Activated CD8-positive, alpha-beta memory T cell treated with anti-CD3 and anti-CD28 coated beads for 36 hours (primary cell): ENCODE results near the gene JAM2. TPM values are rescaled to one million over a fixed set of nuclear protein-coding genes. Genes with fewer than 3 reads are reported as not detected.
"Not testable (repeated sequence)": the region's sequence is repeated elsewhere in the genome, so short reads cannot be mapped to it uniquely, and the experiment has no call there.

Experiments
- CTCF ChIA-PET: fragments of 350-600 bp; sonication (Branson Sonifier 250); formaldehyde crosslinking; loops from one replicate; lab custom pipeline; 2021; ENCODE audit warnings: antibody characterized with exemption; lab: Charles Lee
- POLR2A ChIA-PET: fragments of 350-600 bp; sonication (Branson Sonifier 250); formaldehyde crosslinking; loops from one replicate; lab custom pipeline; 2021; ENCODE audit warnings: antibody characterized with exemption; lab: Charles Lee
- total RNA-seq, 2 experiments: library from RNA; stranded (reverse); gene quantifications; one replicate each; pipeline ENCODE4 v1.2.3, GENCODE V29; 2021

Gene JAM2
- total RNA-seq, 2 experiments from 2014 or later: 1.3 TPM

DNA sequence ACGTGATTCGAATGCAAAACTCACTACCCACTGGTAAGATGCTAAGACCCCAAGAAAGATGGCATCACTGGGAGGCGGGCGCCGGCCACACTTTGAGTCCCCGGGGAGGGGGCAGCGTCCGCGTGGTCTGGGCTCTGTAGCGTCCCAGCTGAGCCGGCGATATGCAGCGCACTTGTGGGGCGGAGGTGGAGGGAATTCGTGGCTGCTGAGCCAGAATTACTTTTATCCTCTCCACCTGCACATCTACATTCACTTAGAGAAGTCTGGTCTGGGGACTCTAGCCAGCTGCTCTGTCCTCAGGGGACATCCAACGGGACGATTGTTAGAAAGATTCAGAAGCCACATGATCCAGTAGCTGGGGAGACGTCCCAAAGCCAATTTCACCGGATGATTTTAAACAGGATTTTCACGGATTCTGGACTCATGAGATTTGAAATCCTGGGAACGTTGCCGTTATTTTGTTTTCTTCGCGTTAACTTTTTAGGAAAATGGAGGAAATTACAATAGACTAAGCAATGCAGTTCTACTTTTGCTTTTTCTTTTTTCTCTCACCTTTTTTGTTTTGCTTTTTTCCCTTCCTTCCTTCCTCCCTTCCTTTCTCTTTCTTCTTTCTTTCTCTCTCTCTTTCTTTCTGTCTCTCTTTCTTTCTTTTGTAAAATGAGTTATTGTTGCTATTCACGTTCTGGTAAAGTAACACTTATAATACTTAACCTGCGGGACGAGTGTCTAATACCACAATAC lies 1.3 kb downstream of the JAM2 start:
- ChIA-PET CTCF (interaction anchor here (0.7 kb wide), 1 partner anchor 63 kb away, joined by 3 read pairs; no protein-coding TSS in a partner anchor), POLR2A (no interaction called here)

GRCh38 chr21:25640943-25641292 lies 1.9 kb downstream of the JAM2 start:
- ChIA-PET CTCF (interaction anchor here (0.7 kb wide), 1 partner anchor 63 kb away, joined by 3 read pairs; no protein-coding TSS in a partner anchor), POLR2A (no interaction called here)

GRCh38 chr21:25643486-25643885 lies 4.4 kb downstream of the JAM2 start:
- ChIA-PET CTCF (no interaction called here), POLR2A (no interaction called here)

DNA sequence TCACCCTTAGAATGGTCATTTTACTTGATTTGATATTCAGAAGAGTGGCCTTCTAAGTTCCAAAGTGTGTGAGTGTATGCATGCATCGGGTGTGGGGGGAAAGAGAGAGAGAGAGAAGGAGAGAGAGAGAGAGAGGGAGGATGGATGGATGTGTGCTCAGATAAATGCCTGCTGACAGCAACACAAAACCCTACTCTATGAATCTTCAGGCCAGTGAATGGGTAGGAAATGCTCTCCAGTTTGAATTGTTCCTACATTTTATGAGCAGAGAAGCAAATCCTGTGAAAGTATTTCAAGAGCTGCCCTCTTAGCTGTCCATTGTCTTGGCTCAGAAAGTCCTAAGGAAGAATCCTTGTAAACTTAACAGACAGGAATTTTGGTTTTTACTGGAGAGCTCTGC lies 7.4 kb downstream of the JAM2 start:
- CTCF ChIA-PET: interaction anchor here (1.3 kb wide), 1 partner anchor 38 kb away, joined by 4 read pairs; no protein-coding TSS in a partner anchor
- POLR2A ChIA-PET: no interaction called here

- ChIA-PET CTCF (no interaction called here), POLR2A (no interaction called here)
Measured at GRCh38 chr21:25647647-25648046, 8.6 kb downstream of the JAM2 start.

GRCh38 chr21:25649146-25649545 lies 10.1 kb downstream of the JAM2 start:
- CTCF ChIA-PET: interaction anchor here (1.0 kb wide), 1 partner anchor 41 kb away, joined by 3 read pairs; no protein-coding TSS in a partner anchor
- POLR2A ChIA-PET: no interaction called here

DNA sequence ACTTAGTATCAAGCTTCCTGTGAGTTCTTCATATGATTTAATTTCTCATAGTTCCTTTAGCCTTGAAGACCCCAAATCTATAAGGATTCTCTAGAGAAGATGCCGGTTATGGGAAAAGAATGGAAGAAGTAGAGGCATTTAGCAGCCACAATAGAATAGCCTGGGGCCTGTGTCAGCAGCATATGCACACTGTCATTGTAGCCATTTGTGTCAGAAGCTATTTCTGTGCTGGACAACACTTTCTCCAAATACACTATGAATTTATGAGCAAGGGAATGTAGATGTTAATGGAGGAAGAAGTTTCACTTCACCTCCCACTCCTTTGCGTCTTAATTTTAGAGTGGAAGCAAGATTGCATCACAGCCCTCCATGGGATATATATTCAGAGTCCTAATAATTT lies 17.4 kb downstream of the JAM2 start:
- POLR2A ChIA-PET: no interaction called here
- CTCF ChIA-PET: interaction anchor here (0.5 kb wide), 1 partner anchor 307 kb away, joined by 3 read pairs; no protein-coding TSS in a partner anchor

DNA sequence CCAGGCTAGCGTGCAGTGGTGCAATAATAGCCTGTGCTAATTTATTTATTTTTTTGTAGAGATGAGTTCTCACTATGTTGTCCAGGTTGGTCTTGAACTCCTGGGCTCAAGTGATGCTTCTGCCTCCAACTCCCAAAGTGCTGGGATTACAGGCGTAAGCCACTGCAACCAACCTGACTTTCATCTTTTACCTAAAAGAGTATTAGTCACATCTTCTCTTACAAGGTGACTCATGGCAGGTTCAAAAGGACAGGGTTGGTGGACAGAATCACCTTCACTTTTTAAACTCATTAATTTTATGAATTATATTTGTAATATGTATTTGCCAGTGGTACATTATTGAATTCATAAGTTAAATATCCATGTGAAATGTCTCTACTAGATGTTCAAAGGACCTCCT lies 18.1 kb downstream of the JAM2 start:
- ChIA-PET POLR2A (no interaction called here), CTCF (no interaction called here)

- POLR2A ChIA-PET: no interaction called here
- CTCF ChIA-PET: no interaction called here
Measured at GRCh38 chr21:25658427-25659035, 19.5 kb downstream of the JAM2 start.

- CTCF ChIA-PET: no interaction called here
- POLR2A ChIA-PET: no interaction called here
Measured at GRCh38 chr21:25660233-25660632, 21.2 kb downstream of the JAM2 start.

GRCh38 chr21:25664491-25664931 lies 25.5 kb downstream of the JAM2 start:
- CTCF ChIA-PET: interaction anchor here (1.7 kb wide), 1 partner anchor 57 kb away, joined by 4 read pairs; the partner anchor contains the start of gene MRPL39
- POLR2A ChIA-PET: no interaction called here

DNA sequence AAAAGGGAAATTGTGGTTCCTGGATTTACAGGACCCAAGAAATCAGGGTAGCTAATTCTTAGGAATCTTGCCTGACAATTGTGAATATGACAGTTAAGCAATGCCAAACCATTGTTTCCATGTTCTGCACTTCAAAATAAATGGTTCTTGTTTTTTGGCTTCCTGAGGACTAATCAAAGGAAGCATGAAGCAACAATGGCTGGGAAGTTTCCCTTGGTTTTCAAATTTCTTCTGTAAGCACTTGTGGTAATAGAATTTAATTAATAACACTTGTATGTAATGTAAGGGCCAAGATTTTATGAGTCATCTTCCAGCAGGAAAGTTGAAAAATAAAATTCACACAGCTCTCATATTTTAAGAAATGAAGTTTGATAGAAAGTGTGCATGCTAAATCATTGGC lies 31.7 kb downstream of the JAM2 start:
- ChIA-PET POLR2A (no interaction called here), CTCF (no interaction called here)

DNA sequence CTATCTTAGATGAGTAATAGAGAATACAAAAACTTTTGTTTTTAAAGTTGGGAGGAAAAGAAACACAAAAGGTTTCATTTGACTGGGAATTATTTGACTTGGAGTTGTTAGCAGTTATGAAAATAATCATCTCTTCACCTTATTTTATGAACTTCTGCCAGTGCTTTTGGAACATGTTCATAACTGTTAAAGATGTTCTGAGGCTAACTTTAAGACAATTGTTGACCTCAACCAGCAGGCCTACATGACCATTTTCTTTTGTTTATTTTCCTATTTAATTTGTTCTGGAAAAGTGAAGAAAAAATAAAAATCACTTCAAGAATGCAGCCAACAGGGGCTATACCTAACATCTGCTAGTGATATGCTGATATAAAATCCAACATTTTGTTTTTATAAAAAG lies 37.4 kb downstream of the JAM2 start:
- POLR2A ChIA-PET: no interaction called here
- CTCF ChIA-PET: no interaction called here

DNA sequence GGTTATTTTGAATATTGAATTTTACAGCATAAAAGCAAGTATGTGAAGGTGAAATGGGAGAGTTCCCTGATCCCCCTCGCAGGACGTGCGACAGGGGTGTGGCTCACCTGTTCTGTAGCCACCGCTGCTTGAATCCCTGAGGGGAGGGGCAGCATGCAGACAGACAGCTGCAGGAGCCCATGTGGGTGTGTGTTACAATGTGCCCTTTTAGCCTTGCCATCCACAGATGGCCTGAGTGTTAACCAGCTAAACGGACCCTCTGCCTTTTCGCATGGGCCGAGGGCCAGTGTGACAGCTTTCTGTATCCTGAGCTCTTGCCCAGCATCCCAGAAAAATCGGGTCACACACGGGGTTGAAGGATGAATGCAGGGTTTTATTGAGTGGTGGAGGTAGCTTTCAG lies 43.3 kb downstream of the JAM2 start:
- ChIA-PET CTCF (no interaction called here), POLR2A (no interaction called here)

DNA sequence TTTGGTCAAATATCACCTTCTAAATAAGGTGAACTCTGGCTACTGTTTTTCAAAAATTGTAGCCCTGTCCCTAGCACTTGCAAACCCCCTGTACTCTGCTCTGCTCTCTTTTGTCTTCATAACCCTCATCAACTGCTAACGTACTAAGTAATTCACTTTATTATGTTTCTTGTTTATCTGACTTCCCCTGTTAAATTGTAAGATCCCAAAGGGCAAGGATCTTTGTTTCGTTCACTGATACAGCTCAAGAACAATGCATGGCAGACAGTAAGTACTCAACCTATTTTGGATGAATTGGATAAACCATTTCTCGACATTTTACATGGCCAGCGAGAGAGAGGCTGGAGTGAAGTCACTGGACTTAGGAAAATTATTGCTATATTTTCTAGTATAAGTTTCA lies 48.7 kb downstream of the JAM2 start:
- POLR2A ChIA-PET: no interaction called here
- CTCF ChIA-PET: no interaction called here

- POLR2A ChIA-PET: no interaction called here
- CTCF ChIA-PET: no interaction called here
Measured at GRCh38 chr21:25688275-25689155, 49.5 kb downstream of the JAM2 start.

GRCh38 chr21:25689226-25689625 lies 50.2 kb downstream of the JAM2 start:
- ChIA-PET CTCF (no interaction called here), POLR2A (no interaction called here)

DNA sequence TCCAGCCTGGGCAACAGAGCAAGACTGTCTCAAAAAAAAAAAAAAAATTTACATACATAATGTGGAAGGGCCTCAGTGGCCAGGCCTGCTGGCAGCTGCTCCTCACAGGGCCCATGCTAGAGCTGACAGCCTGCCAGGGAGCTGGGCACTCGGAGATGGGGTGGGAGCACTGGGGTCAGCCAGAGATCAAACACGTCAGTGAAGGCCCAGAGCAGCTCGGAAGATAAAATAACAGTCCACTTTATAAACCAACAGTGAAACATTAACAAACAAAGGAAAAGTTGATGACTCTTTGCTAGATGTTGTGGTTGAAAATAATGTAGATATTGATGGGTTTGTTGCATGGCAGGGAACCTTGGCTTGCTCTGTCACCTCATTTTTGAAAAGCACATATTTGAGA lies 52.9 kb downstream of the JAM2 start:
- CTCF ChIA-PET: no interaction called here
- POLR2A ChIA-PET: no interaction called here

DNA sequence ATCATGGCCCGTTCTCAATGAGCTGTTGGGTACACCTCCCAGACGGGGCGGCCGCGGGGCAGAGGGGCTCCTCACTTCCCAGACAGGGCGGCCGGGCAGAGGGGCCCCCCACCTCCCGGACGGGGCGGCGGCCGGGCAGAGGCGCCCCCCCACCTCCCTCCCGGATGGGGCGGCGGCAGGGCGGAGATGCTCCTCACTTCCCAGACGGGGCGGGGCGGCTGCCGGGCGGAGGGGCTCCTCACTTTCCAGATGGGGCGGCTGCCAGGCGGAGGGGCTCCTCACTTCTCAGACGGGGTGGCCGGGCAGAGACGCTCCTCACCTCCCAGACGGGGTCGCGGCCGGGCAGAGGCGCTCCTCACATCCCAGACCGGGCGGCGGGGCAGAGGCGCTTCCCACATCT lies 56.4 kb downstream of the JAM2 start:
- POLR2A ChIA-PET, CTCF ChIA-PET: not testable (repeated sequence)

DNA sequence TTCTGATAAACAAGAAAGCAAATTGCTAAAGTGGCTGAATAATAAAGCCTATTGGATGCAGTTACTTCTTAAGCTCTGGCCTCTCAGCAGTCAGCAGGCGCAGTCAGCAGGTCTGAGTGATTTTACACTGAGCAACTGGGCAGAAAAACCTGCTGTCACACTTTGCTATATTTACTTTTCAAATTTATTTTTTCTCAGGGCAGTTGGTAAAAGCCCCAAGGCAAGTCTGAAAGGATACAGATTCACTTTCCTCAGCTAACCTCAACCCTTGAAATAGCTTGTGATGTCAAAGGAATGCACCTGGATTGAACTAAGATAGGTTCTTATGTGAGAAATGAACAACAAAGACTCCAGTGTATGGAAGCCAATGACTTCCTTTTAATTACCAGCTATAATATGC lies 61.7 kb downstream of the JAM2 start:
- CTCF ChIA-PET: no interaction called here
- POLR2A ChIA-PET: no interaction called here
